ENCODE data around the gene DNASE1L1.

The DNASE1L1 gene

GRCh38 chrX:154409222-154409871 is at the start of gene DNASE1L1:
Gene DNASE1L1, minus strand, starts transcription at chrX:154409254. Its CDS starts 3,686 bp downstream, at chrX:154405568.
- FAIRE-seq, result no peak
- peak; percentile 42 for DNase-seq (ENCODE audit: insufficient read length, low spot score)
- no peak for TF ChIP-seq POLR2A (IDR thresholded peaks at IDR 0.05; ENCODE audit: low read depth, low read length)

- DNase-seq (ENCODE audit: insufficient read length, low spot score) (peak; percentile 62), FAIRE-seq (no peak)
- peak; percentile 87 for TF ChIP-seq POLR2A (IDR thresholded peaks at IDR 0.05; ENCODE audit: low read depth, low read length)
Measured at GRCh38 chrX:154458116-154458953, 49.3 kb upstream of the DNASE1L1 start, which contains the start of gene PLXNA3. Gene PLXNA3, plus strand, starts transcription at chrX:154458281. Its CDS starts 1,903 bp downstream, at chrX:154460184.

GRCh38 chrX:154457491-154458115 is 48.5 kb upstream of the DNASE1L1 start:
- FAIRE-seq (no peak), DNase-seq (ENCODE audit: insufficient read length, low spot score) (peak; percentile 60)
- TF ChIP-seq POLR2A (IDR thresholded peaks at IDR 0.05; ENCODE audit: low read depth, low read length), result no peak

GRCh38 chrX:154452823-154453222 is 43.8 kb upstream of the DNASE1L1 start:
- TF ChIP-seq POLR2A (IDR thresholded peaks at IDR 0.05; ENCODE audit: low read depth, low read length), result no peak
- FAIRE-seq, result no peak

GRCh38 chrX:154450312-154450711 is 41.3 kb upstream of the DNASE1L1 start:
- no peak for TF ChIP-seq POLR2A (IDR thresholded peaks at IDR 0.05; ENCODE audit: low read depth, low read length)
- DNase-seq (ENCODE audit: insufficient read length, low spot score) (no peak), FAIRE-seq (no peak)

More at GRCh38 chrX:154452823-154453222, 43.8 kb upstream of the DNASE1L1 start:
- no peak for DNase-seq (ENCODE audit: insufficient read length, low spot score)

GRCh38 chrX:154449618-154450017 is 40.6 kb upstream of the DNASE1L1 start:
- TF ChIP-seq POLR2A (IDR thresholded peaks at IDR 0.05; ENCODE audit: low read depth, low read length), result no peak
- no peak for DNase-seq (ENCODE audit: insufficient read length, low spot score)
- no peak for FAIRE-seq

GRCh38 chrX:154448484-154448883 is 39.4 kb upstream of the DNASE1L1 start:
- FAIRE-seq (no peak), DNase-seq (ENCODE audit: insufficient read length, low spot score) (no peak)
- TF ChIP-seq POLR2A (IDR thresholded peaks at IDR 0.05; ENCODE audit: low read depth, low read length), result no peak

- FAIRE-seq (no peak), DNase-seq (ENCODE audit: insufficient read length, low spot score) (no peak)
- TF ChIP-seq POLR2A (IDR thresholded peaks at IDR 0.05; ENCODE audit: low read depth, low read length), result no peak
Measured at GRCh38 chrX:154446430-154446829, 37.4 kb upstream of the DNASE1L1 start.

GRCh38 chrX:154445776-154446175 is 36.7 kb upstream of the DNASE1L1 start:
- DNase-seq (ENCODE audit: insufficient read length, low spot score), result no peak
- FAIRE-seq, result no peak
- no peak for TF ChIP-seq POLR2A (IDR thresholded peaks at IDR 0.05; ENCODE audit: low read depth, low read length)

GRCh38 chrX:154444755-154445246 is 35.7 kb upstream of the DNASE1L1 start:
- no peak for DNase-seq (ENCODE audit: insufficient read length, low spot score)
- FAIRE-seq, result no peak
- no peak for TF ChIP-seq POLR2A (IDR thresholded peaks at IDR 0.05; ENCODE audit: low read depth, low read length)

GRCh38 chrX:154443992-154444754 is 35.1 kb upstream of the DNASE1L1 start, which contains the start of gene FAM50A:
Gene FAM50A, plus strand, starts transcription at chrX:154444141. Its CDS starts 95 bp downstream, at chrX:154444236.
- peak; percentile 47 for DNase-seq (ENCODE audit: insufficient read length, low spot score)
- FAIRE-seq, result no peak
- 0 out of 2 replicates have a peak, but pooled peaks have one; percentile 28 for TF ChIP-seq POLR2A (IDR thresholded peaks at IDR 0.05; ENCODE audit: low read depth, low read length)

- DNase-seq (ENCODE audit: insufficient read length, low spot score) (peak; percentile 36), FAIRE-seq (no peak)
- no peak for TF ChIP-seq POLR2A (IDR thresholded peaks at IDR 0.05; ENCODE audit: low read depth, low read length)
Measured at GRCh38 chrX:154443479-154443910, 34.4 kb upstream of the DNASE1L1 start.

All from H54 (cell line).